ENCODE results near the gene IPO7. TPM values are rescaled to one million over a fixed set of nuclear protein-coding genes. Genes with fewer than 3 reads are reported as not detected.

Gene IPO7
- total RNA-seq, 1 donor from 2014 or later, result 93.4 TPM

DNA sequence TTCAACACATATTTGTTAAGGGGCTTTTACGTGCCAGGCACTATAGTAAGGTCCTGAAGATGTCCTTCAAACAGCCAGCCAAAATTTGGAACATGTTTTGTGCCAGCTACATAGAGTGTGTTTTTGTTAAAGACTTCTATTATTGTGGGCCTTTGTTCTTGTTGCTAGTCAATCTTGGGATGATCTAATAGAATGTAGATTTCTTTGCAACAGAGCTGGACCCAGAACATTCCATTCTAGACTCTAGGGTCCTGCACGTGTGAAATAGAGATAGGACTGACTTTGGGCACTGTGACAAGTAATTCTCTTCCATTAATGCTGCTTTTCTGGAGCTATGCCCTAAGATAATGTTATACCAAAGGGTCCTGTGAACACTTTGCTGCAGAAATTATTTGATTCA lies 16.9 kb upstream of the IPO7 start:
- Histone ChIP-seq H3K4me3 (no peak overlapping the region), H3K27ac (no peak overlapping the region), H3K27me3 (no peaks in the 10 kb centered on the region), H3K9me3 (no peaks in the 10 kb centered on the region), H3K36me3 (no peaks in the 10 kb centered on the region), H3K4me1 (peaks cover 0 to 17% of the 10 kb centered on the region in 2 donors)
- no peak for DNase-seq (ENCODE audit: low spot score in 2 of 2)
- no peak for TF ChIP-seq CTCF (IDR thresholded peaks at IDR 0.05)
- intact Hi-C loops (cut with DNase I), result no loop called here

GRCh38 chr11:9377036-9377435 lies 7.4 kb upstream of the IPO7 start:
- no peaks in the 10 kb centered on the region for H3K9me3 ChIP-seq
- intact Hi-C loops (cut with DNase I), result no loop called here
- no peaks in the 10 kb centered on the region for H3K36me3 ChIP-seq
- H3K4me3 ChIP-seq, result no peak overlapping the region
- no peak overlapping the region for H3K27ac ChIP-seq
- TF ChIP-seq CTCF (IDR thresholded peaks at IDR 0.05), result no peak
- DNase-seq (ENCODE audit: low spot score in 2 of 2), result no peak
- H3K27me3 ChIP-seq, result no peaks in the 10 kb centered on the region
- H3K4me1 ChIP-seq, result peaks cover 0 to 2% of the 10 kb centered on the region in 2 donors

DNA sequence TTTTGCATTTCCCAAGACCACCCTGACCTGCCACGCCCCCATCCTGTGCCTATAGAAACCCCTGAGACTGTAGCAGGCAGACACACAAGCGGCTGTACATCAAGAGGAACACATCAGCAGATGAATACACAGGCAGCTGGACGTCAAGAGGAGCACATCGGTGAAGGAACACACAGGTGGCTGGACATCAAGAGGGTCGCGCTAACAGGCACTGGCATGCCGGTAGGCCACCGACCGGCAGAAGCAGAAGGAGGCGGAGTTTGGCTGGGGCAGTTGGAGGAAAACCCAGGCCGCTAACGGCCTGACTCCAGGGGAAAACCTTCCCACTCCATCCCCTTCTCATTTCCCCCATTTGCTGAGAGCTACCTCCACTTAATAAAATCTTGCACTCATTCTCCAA lies 5.4 kb upstream of the IPO7 start:
- Histone ChIP-seq H3K27ac (no peak overlapping the region), H3K36me3 (no peaks in the 10 kb centered on the region), H3K4me1 (peaks cover 0 to 3% of the 10 kb centered on the region in 2 donors), H3K9me3 (no peaks in the 10 kb centered on the region), H3K4me3 (no peak overlapping the region), H3K27me3 (no peaks in the 10 kb centered on the region)
- no peak for TF ChIP-seq CTCF (IDR thresholded peaks at IDR 0.05)
- DNase-seq (ENCODE audit: low spot score in 2 of 2), result no peak
- intact Hi-C loops (cut with DNase I), result no loop called here

DNA sequence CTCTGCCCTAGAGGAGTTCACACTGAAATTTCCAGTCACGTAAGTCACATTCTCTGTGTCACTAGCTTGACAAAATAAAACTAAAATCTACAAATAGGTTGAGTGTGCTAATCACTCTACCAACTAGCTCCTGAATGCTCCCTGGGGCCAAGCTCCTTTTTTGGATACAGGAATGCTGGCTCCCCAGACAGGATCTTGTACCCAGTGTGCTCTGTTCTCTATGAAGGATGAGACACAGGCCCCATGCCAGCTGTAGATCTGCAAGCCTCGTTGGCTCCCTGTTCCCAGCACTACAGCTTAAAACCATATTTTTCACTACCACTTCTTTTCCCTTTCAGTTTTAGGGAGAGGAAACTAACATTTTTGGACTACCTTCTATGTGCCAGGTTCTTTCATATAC lies 3.7 kb upstream of the IPO7 start:
- Histone ChIP-seq H3K36me3 (no peaks in the 10 kb centered on the region), H3K27ac (peak overlapping the region; percentile 21 to 67), H3K9me3 (no peaks in the 10 kb centered on the region), H3K4me1 (peaks cover 0 to 7% of the 10 kb centered on the region in 2 donors), H3K27me3 (no peaks in the 10 kb centered on the region), H3K4me3 (no peak overlapping the region)
- TF ChIP-seq CTCF (IDR thresholded peaks at IDR 0.05), result no peak
- DNase-seq (ENCODE audit: low spot score in 2 of 2), result peak in 1 of 2 donors; percentile 72
- intact Hi-C loops (cut with DNase I), result no loop called here

DNA sequence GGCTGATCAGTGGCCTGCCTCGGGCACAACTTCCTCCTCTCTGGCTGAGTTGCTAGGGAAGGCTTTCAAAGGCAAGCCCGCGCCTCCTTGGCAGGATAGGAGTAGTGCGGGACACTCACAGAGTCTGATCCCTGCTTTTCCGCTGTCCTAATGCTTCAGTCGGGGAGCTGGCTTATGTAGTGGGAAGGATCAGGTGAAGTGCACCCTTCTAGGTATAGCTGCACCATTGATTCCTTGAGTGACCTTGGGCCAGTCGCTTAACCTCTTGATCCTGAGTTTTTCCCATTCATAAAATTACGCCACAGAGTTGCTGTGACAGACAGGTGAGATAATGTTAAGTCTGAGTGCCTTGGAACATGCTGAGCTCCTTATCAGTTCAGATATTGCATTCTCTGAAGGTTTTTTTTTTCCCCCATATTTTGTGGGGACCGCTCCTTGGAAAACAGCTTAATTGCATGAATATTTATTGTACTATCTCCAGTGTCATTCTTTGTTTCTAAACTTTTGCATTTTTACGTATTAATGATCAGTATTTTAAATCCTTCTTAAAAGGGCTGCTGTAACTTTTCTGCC lies 961 bp downstream of the IPO7 start:
- H3K36me3 ChIP-seq, result peaks cover 0 to 4% of the 10 kb centered on the region in 2 donors
- no peaks in the 10 kb centered on the region for H3K27me3 ChIP-seq
- DNase-seq (ENCODE audit: low spot score in 2 of 2), result no peak
- H3K4me1 ChIP-seq, result peaks cover 0 to 37% of the 10 kb centered on the region in 2 donors
- TF ChIP-seq CTCF (IDR thresholded peaks at IDR 0.05), result peak in 1 of 3 experiments; percentile 4
- H3K27ac ChIP-seq, result peak overlapping the region; percentile 94 to 99
- no peaks in the 10 kb centered on the region for H3K9me3 ChIP-seq
- intact Hi-C loops (cut with DNase I), result loop anchor here (2.0 kb wide), 2 partner anchors 75 to 121 kb away; partner anchors contain the start of genes DENND5A and ZNF143
- H3K4me3 ChIP-seq, result peak overlapping the region; percentile 86 to 97

All from ascending aorta (tissue), 2 donors.